Sigmoid colon (tissue), 7 donors: ENCODE results near the gene SDR42E1. TPM values are rescaled to one million over a fixed set of nuclear protein-coding genes. Genes with fewer than 3 reads are reported as not detected.

ENCODE experiments used
- DNase-seq: peaks from one replicate; pipeline ENCODE4 v3.0.0-alpha.2; 2019
- H3K27ac ChIP-seq, 4 donors: fragments of 200-600 bp; sonication (generic); one replicate each; pipeline ENCODE4 v1.5.1; 2016 to 2019; ENCODE audit warnings: mild to moderate bottlenecking in 1 of 4
- H3K27me3 ChIP-seq, 3 donors: fragments of 200-600 bp; sonication (generic); one replicate each; pipeline ENCODE4 v1.5.1; 2019; ENCODE audit warnings: mild to moderate bottlenecking in 1 of 3
- H3K36me3 ChIP-seq, 4 donors: fragments of 200-600 bp; sonication (generic); one replicate each; pipeline ENCODE4 v1.5.1; 2016 to 2019
- H3K4me1 ChIP-seq, 4 donors: fragments of 200-600 bp; sonication (generic); one replicate each; pipeline ENCODE4 v1.5.1; 2017 to 2019
- H3K4me3 ChIP-seq, 4 donors: fragments of 200-600 bp; sonication (generic); one replicate each; pipeline ENCODE4 v1.5.1; 2017 to 2019; ENCODE audit warnings: mild to moderate bottlenecking in 2 of 4, moderate library complexity in 1 of 4
- H3K9me3 ChIP-seq, 4 donors: fragments of 200-600 bp in 3 of 4; sonication (generic) in 3 of 4; one replicate each; pipeline versions ENCODE4 v1.5.1 to v1.6.1; 2013 to 2019
- CTCF ChIP-seq, 4 experiments: fragments of 450-650 bp in 3 of 4; fragments of 200-600 bp in 1 of 4; IDR thresholded peaks; one replicate each; pipeline ENCODE4 v1.5.1; 2016 to 2019; ENCODE audit warnings: antibody characterized with exemption in 4 of 4, mild to moderate bottlenecking in 3 of 4, moderate library complexity in 2 of 4
- EP300 ChIP-seq, 4 donors: sonication (generic); formaldehyde crosslinking; IDR thresholded peaks; one replicate each; pipeline ENCODE4 v1.6.1; 2017; ENCODE audit warnings: antibody characterized with exemption in 4 of 4
- POLR2A ChIP-seq, 2 donors: fragments of 450-650 bp; IDR thresholded peaks; one replicate each; pipeline ENCODE4 v1.6.1; 2016; ENCODE audit warnings: antibody characterized with exemption in 2 of 2, mild to moderate bottlenecking in 2 of 2, moderate library complexity in 2 of 2
- POLR2AphosphoS5 ChIP-seq, 4 donors: sonication (generic); formaldehyde crosslinking; IDR thresholded peaks; one replicate each; pipeline ENCODE4 v1.6.1; 2017; ENCODE audit warnings: antibody characterized with exemption in 4 of 4
- WGBS, 2 donors: extraction: QIAGEN DNeasy Blood & Tissue Kit; methylation state at CpG; one replicate each; pipeline ENCODE4 v1.1.7; 2013; 5-methylcytosine and 5-hydroxymethylcytosine counted together
- intact Hi-C: fragments of 100-400 bp; cut with DNase I; formaldehyde crosslinking; loops from one replicate; pipeline ENCODE4 v1.15.1; 2023
- polyA plus RNA-seq, 3 donors: library from polyadenylated mRNA; stranded (reverse); fragments of 200-250 nt; gene quantifications; one replicate each; pipeline ENCODE4 v1.2.3, GENCODE V29; 2013
- total RNA-seq, 4 donors: library from RNA; depleted of rRNA; stranded (reverse); fragments of >200 nt; gene quantifications; one replicate each; pipeline ENCODE4 v1.1.0, GENCODE V29; 2016
- donor health status: healthy with polysubstance abuse.
- donor health status: Bipolar disorder and iron deficiency.
- donor health status: healthy.

SDR42E1 gene
- total RNA-seq, result 1 to 10 TPM in 2 of 4 donors, under 1 TPM in 2; 0.49 to 2.2 (median 1.2) TPM
- 1 to 10 TPM in 2 of 3 donors, under 1 TPM in 1; 0.60 to 3.2 (median 1.7) TPM for polyA plus RNA-seq

- Histone ChIP-seq H3K9me3 (peaks cover 0 to 8% (median 2%) of the 10 kb centered on the region in 4 donors), H3K36me3 (no peaks in the 10 kb centered on the region), H3K4me1 (no peaks in the 10 kb centered on the region), H3K4me3 (peak within 1 kb of the TSS; percentile 24 to 57 (median 46)), H3K27ac (peak within 1 kb of the TSS in 1 of 4 donors; percentile 42), H3K27me3 (no peaks in the 10 kb centered on the region)
- TF ChIP-seq CTCF (IDR thresholded peaks at IDR 0.05) (no peak), POLR2A (IDR thresholded peaks at IDR 0.05) (no peak), POLR2AphosphoS5 (IDR thresholded peaks at IDR 0.05) (no peak), EP300 (IDR thresholded peaks at IDR 0.05) (no peak)
- DNase-seq, result no peak
- intact Hi-C loops, result no loop called here
- WGBS, 2 donors, result 7 to 10% methylated on average over 32 of the region's 32 CpGs
Measured at GRCh38 chr16:82011199-82011641, at the start of gene SDR42E1. TSS of gene SDR42E1 (minus strand) at chr16:82011470. CDS start at chr16:82000858, 10,612 bp downstream.

- Histone ChIP-seq H3K4me1 (no peaks in the 10 kb centered on the region), H3K4me3 (no peak overlapping the region), H3K36me3 (no peaks in the 10 kb centered on the region), H3K27ac (no peak overlapping the region), H3K27me3 (no peaks in the 10 kb centered on the region), H3K9me3 (no peaks in the 10 kb centered on the region)
- intact Hi-C loops, result no loop called here
- 12 to 50% methylated on average over 1 of the region's 1 CpG for WGBS, 2 donors
- no peak for TF ChIP-seq EP300 (IDR thresholded peaks at IDR 0.05)
- TF ChIP-seq POLR2AphosphoS5 (IDR thresholded peaks at IDR 0.05), result no peak
- no peak for TF ChIP-seq POLR2A (IDR thresholded peaks at IDR 0.05)
- no peak for TF ChIP-seq CTCF (IDR thresholded peaks at IDR 0.05)
- no peak for DNase-seq
Measured at GRCh38 chr16:82059983-82060421, 48.7 kb upstream of the SDR42E1 start.

GRCh38 chr16:82059161-82059982, 48.1 kb upstream of the SDR42E1 start:
- WGBS, 2 donors, result 35 to 67% methylated on average over 8 of the region's 8 CpGs
- Histone ChIP-seq H3K9me3 (no peaks in the 10 kb centered on the region), H3K36me3 (no peaks in the 10 kb centered on the region), H3K27me3 (no peaks in the 10 kb centered on the region), H3K4me3 (no peak overlapping the region), H3K4me1 (no peaks in the 10 kb centered on the region), H3K27ac (no peak overlapping the region)
- intact Hi-C loops, result no loop called here
- TF ChIP-seq POLR2AphosphoS5 (IDR thresholded peaks at IDR 0.05) (no peak), CTCF (IDR thresholded peaks at IDR 0.05) (no peak), POLR2A (IDR thresholded peaks at IDR 0.05) (no peak), EP300 (IDR thresholded peaks at IDR 0.05) (no peak)
- DNase-seq, result no peak

GRCh38 chr16:82056550-82056896, 45.3 kb upstream of the SDR42E1 start:
- intact Hi-C loops, result no loop called here
- WGBS, 2 donors, result 63 to 74% methylated on average over 3 of the region's 3 CpGs
- Histone ChIP-seq H3K4me3 (no peak overlapping the region), H3K4me1 (no peaks in the 10 kb centered on the region), H3K27me3 (no peaks in the 10 kb centered on the region), H3K27ac (no peak overlapping the region), H3K36me3 (no peaks in the 10 kb centered on the region), H3K9me3 (no peaks in the 10 kb centered on the region)
- TF ChIP-seq POLR2A (IDR thresholded peaks at IDR 0.05) (no peak), EP300 (IDR thresholded peaks at IDR 0.05) (no peak), POLR2AphosphoS5 (IDR thresholded peaks at IDR 0.05) (no peak), CTCF (IDR thresholded peaks at IDR 0.05) (no peak)
- no peak for DNase-seq
